Vagina (tissue), 2 donors: ENCODE measurements around the gene WDFY3. TPM values are rescaled to one million over a fixed set of nuclear protein-coding genes. Genes with fewer than 3 reads are reported as not detected.

Experiments
- DNase-seq, 2 donors: peaks; one replicate each; pipeline ENCODE4 v3.0.0-alpha.2; 2017; ENCODE audit errors: extremely low spot score in 2 of 2
- H3K27ac ChIP-seq: fragments of 200-600 bp; sonication (generic); one replicate; pipeline ENCODE4 v1.5.1; 2019
- H3K27me3 ChIP-seq: fragments of 200-600 bp; sonication (generic); one replicate; pipeline ENCODE4 v1.5.1; 2019
- H3K36me3 ChIP-seq, 2 donors: fragments of 200-600 bp; sonication (generic); one replicate each; pipeline ENCODE4 v1.5.1; 2017 to 2019
- H3K4me1 ChIP-seq: fragments of 200-600 bp; sonication (generic); one replicate; pipeline ENCODE4 v1.5.1; 2019
- H3K4me3 ChIP-seq, 2 donors: fragments of 200-600 bp; sonication (generic); 1 replicate in 1 of 2; 2 replicates in 1 of 2; pipeline ENCODE4 v1.5.1; 2016 to 2019
- H3K9me3 ChIP-seq: fragments of 200-600 bp; sonication (generic); one replicate; pipeline ENCODE4 v1.5.1; 2019
- CTCF ChIP-seq, 3 experiments: fragments of 450-650 bp in 2 of 3; fragments of 200-600 bp in 1 of 3; sonication (generic) in 1 of 3; IDR thresholded peaks; one replicate each; pipeline ENCODE4 v1.5.1; 2017 to 2019; ENCODE audit warnings: antibody characterized with exemption in 3 of 3, mild to moderate bottlenecking in 2 of 3, moderate library complexity in 2 of 3
- POLR2A ChIP-seq, 2 donors: fragments of 450-650 bp; IDR thresholded peaks; one replicate each; pipeline ENCODE4 v1.6.1; 2017; ENCODE audit warnings: antibody characterized with exemption in 2 of 2, mild to moderate bottlenecking in 2 of 2, moderate library complexity in 2 of 2
- POLR2AphosphoS5 ChIP-seq, 2 donors: sonication (generic); formaldehyde crosslinking; IDR thresholded peaks; one replicate each; pipeline ENCODE4 v1.9.0; 2017; ENCODE audit warnings: antibody characterized with exemption in 2 of 2, mild to moderate bottlenecking in 2 of 2, low read depth in 1 of 2; ENCODE audit not compliant: insufficient read depth in 1 of 2
- intact Hi-C: fragments of 100-400 bp; cut with DNase I; formaldehyde crosslinking; loops from one replicate; pipeline ENCODE4 v1.15.1; 2023
- total RNA-seq: library from RNA; depleted of rRNA; stranded (reverse); fragments of >200 nt; gene quantifications from one replicate; pipeline ENCODE4 v1.2.3, GENCODE V29; 2016

Gene WDFY3
- total RNA-seq, 1 donor from 2014 or later, result 67.8 TPM

- H3K4me1 ChIP-seq, result peaks cover 53% of the 10 kb centered on the region
- no peak for TF ChIP-seq POLR2AphosphoS5 (IDR thresholded peaks at IDR 0.05; ENCODE audit: insufficient read depth in 1 of 2, low read depth in 1 of 2)
- no peak for TF ChIP-seq CTCF (IDR thresholded peaks at IDR 0.05)
- TF ChIP-seq POLR2A (IDR thresholded peaks at IDR 0.05), result no peak
These were observed 8.1 kb downstream of the WDFY3 start for GRCh38 chr4:84958434-84958833.

GRCh38 chr4:84957514-84958420 lies 8.7 kb downstream of the WDFY3 start:
- H3K4me1 ChIP-seq, result peaks cover 53% of the 10 kb centered on the region
- no peaks in the 10 kb centered on the region for H3K27me3 ChIP-seq
- H3K9me3 ChIP-seq, result no peaks in the 10 kb centered on the region
- no peaks in the 10 kb centered on the region for H3K36me3 ChIP-seq
- no peak for DNase-seq
- TF ChIP-seq POLR2AphosphoS5 (IDR thresholded peaks at IDR 0.05; ENCODE audit: insufficient read depth in 1 of 2, low read depth in 1 of 2) (no peak), CTCF (IDR thresholded peaks at IDR 0.05) (no peak), POLR2A (IDR thresholded peaks at IDR 0.05) (no peak)
- H3K4me3 ChIP-seq, result no peak overlapping the region
- intact Hi-C loops, result no loop called here
- no peak overlapping the region for H3K27ac ChIP-seq

More at GRCh38 chr4:84958434-84958833, 8.1 kb downstream of the WDFY3 start:
- DNase-seq, result no peak
- Histone ChIP-seq H3K27me3 (no peaks in the 10 kb centered on the region), H3K27ac (no peak overlapping the region), H3K4me3 (no peak overlapping the region), H3K36me3 (no peaks in the 10 kb centered on the region), H3K9me3 (no peaks in the 10 kb centered on the region)
- intact Hi-C loops, result no loop called here

DNA sequence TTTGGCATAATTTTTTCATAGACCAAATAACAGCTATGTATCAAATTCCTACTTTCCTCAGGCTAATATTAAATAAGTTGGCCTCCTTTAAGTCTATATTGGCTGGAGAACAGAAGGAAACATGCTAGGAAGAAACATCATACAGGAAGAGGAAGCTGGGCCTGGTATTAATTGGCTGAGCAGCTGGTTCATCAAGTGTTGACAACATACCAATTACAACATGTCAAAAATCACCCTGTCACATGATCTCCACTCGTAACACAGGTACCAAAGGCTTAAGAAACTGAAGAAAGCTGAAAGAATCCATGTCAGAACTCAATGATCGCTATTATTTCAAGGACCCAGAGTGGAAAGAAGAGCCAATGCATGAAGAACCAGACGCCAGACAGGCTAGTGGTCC lies 10.5 kb downstream of the WDFY3 start:
- no peak overlapping the region for H3K4me3 ChIP-seq
- no peaks in the 10 kb centered on the region for H3K9me3 ChIP-seq
- no peak for DNase-seq
- peaks cover 70% of the 10 kb centered on the region for H3K4me1 ChIP-seq
- no peaks in the 10 kb centered on the region for H3K27me3 ChIP-seq
- intact Hi-C loops, result no loop called here
- TF ChIP-seq POLR2A (IDR thresholded peaks at IDR 0.05), result no peak
- TF ChIP-seq POLR2AphosphoS5 (IDR thresholded peaks at IDR 0.05; ENCODE audit: insufficient read depth in 1 of 2, low read depth in 1 of 2), result no peak
- no peak for TF ChIP-seq CTCF (IDR thresholded peaks at IDR 0.05)
- H3K27ac ChIP-seq, result no peak overlapping the region
- H3K36me3 ChIP-seq, result no peaks in the 10 kb centered on the region

DNA sequence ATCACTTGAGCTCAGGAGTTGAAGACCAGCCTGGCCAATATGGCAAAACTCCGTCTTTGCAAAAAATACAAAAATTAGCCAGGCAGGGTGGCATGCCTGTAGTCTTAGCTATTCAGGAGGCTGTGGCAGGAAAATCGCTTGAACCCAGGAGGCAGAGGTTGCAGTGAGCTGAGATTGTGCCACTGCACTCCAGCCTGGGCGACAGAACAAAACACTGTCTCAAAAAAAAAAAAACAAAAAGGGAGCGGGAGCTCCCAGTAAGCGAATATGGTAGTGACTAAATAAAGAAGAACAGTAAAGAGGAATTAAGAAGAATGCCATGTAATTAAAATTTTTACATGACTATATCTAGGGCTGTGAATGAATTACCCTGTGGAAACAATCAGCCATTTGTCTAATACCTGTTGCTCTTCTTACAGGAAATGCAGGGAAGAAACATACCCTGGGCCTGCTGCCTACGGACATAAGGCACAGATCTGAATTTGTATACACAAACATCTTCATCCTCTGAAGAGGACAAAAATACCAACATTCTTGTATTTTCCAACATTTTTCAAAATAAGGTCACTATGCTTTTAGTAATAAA lies 11.4 kb downstream of the WDFY3 start:
- H3K4me1 ChIP-seq, result peaks cover 72% of the 10 kb centered on the region
- no peak overlapping the region for H3K27ac ChIP-seq
- TF ChIP-seq POLR2AphosphoS5 (IDR thresholded peaks at IDR 0.05; ENCODE audit: insufficient read depth in 1 of 2, low read depth in 1 of 2) (no peak), POLR2A (IDR thresholded peaks at IDR 0.05) (no peak), CTCF (IDR thresholded peaks at IDR 0.05) (no peak)

DNA sequence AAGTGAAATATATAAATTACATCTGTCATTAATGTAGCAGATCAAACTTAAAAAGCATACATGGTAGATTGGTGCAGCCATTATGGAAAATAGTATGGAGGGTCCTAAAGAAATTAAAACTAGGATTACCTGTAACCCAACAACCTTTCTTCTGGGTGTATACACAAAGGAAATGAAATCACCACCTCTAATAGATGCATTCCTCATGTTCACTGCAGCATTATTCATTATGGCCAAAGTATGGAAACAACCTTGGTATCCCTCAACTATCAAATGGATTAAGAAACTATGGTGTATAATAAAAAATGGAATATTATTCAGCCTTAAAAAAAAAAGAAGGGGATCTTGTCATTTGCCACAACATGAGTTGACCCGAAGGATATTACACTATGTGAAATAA lies 13.7 kb downstream of the WDFY3 start:
- TF ChIP-seq CTCF (IDR thresholded peaks at IDR 0.05) (no peak), POLR2AphosphoS5 (IDR thresholded peaks at IDR 0.05; ENCODE audit: insufficient read depth in 1 of 2, low read depth in 1 of 2) (no peak), POLR2A (IDR thresholded peaks at IDR 0.05) (no peak)
- peaks cover 68% of the 10 kb centered on the region for H3K4me1 ChIP-seq

More for the DNA sequence above, 11.4 kb downstream of the WDFY3 start:
- H3K27me3 ChIP-seq, result no peaks in the 10 kb centered on the region
- H3K4me3 ChIP-seq, result no peak overlapping the region
- no peaks in the 10 kb centered on the region for H3K36me3 ChIP-seq
- H3K9me3 ChIP-seq, result no peaks in the 10 kb centered on the region
- DNase-seq, result no peak
- intact Hi-C loops, result no loop called here

More for the DNA sequence above, 13.7 kb downstream of the WDFY3 start:
- no peak overlapping the region for H3K4me3 ChIP-seq
- intact Hi-C loops, result no loop called here
- no peaks in the 10 kb centered on the region for H3K9me3 ChIP-seq
- no peak for DNase-seq
- H3K36me3 ChIP-seq, result no peaks in the 10 kb centered on the region
- no peaks in the 10 kb centered on the region for H3K27me3 ChIP-seq
- no peak overlapping the region for H3K27ac ChIP-seq
